Hepatocyte (in vitro differentiated cells): ENCODE results near the gene EFEMP2.

Source experiments
- EZH2 ChIP-seq: fragments of 200-600 bp; sonication (generic); IDR thresholded peaks from 2 replicates; pipeline ENCODE4 v1.6.1; 2016; ENCODE audit warnings: antibody characterized with exemption, mild to moderate bottlenecking, borderline replicate concordance
- TF ChIP-seq, protein P1 (sequence below): fragments of 200-600 bp; sonication (generic); IDR thresholded peaks from 2 replicates; pipeline ENCODE4 v1.5.1; 2016; ENCODE audit warnings: antibody characterized with exemption, mild to moderate bottlenecking; ENCODE audit not compliant: poor library complexity

GRCh38 chr11:65894034-65894591, 21.5 kb upstream of the EFEMP2 start:
- TF ChIP-seq EZH2, result no peak
- TF ChIP-seq, protein P1, sequence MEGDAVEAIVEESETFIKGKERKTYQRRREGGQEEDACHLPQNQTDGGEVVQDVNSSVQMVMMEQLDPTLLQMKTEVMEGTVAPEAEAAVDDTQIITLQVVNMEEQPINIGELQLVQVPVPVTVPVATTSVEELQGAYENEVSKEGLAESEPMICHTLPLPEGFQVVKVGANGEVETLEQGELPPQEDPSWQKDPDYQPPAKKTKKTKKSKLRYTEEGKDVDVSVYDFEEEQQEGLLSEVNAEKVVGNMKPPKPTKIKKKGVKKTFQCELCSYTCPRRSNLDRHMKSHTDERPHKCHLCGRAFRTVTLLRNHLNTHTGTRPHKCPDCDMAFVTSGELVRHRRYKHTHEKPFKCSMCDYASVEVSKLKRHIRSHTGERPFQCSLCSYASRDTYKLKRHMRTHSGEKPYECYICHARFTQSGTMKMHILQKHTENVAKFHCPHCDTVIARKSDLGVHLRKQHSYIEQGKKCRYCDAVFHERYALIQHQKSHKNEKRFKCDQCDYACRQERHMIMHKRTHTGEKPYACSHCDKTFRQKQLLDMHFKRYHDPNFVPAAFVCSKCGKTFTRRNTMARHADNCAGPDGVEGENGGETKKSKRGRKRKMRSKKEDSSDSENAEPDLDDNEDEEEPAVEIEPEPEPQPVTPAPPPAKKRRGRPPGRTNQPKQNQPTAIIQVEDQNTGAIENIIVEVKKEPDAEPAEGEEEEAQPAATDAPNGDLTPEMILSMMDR, result no peak
